GM15510 (cell line): ENCODE data around the gene FBLN2.

Experiments
- POLR2A ChIP-seq: IDR thresholded peaks from 3 replicates; pipeline ENCODE4 v1.6.1; 2011; ENCODE audit warnings: borderline replicate concordance; ENCODE audit not compliant: insufficient read length; ENCODE audit errors: extremely low read depth

FBLN2 gene

DNA sequence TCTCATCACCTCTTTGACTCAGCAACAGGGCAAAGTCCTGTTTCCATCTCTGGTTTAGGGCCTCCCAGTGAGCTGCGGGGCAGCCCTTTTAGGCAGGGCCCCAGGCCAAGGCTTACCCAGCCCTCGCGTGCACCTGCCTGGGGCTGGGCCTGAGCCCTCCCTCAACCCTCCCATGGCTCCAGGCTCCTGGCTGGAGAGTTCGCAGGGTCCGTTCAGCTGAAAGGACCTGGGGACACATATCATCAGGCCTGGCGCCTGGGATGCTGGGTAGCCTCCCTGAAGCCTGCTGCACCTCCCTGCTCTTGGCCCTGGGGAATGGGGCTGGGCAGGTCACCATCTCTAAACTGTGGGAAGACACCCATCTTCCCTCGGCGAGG, 39.1 kb upstream of the FBLN2 start:
- TF ChIP-seq POLR2A, result no peak

DNA sequence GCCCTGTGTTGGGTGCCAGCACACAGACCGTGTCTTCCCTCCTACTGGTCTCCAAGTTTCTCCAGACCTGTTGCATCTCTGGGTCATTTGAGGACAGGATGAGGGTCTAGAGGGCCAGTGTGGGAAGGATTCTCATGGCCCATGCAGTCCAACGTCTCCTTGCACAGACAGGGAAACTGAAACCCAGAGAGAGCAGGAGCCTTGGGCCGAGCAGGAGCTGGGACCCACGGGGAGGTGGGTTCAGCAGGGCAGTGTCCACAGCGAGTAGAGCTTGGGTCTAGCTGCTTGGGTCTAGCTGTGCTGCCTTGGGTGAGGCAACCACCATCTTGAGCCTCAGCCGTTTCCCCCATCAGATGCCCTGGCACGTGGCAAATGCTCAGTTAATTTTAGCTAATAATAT, 36.5 kb upstream of the FBLN2 start:
- no peak for TF ChIP-seq POLR2A

DNA sequence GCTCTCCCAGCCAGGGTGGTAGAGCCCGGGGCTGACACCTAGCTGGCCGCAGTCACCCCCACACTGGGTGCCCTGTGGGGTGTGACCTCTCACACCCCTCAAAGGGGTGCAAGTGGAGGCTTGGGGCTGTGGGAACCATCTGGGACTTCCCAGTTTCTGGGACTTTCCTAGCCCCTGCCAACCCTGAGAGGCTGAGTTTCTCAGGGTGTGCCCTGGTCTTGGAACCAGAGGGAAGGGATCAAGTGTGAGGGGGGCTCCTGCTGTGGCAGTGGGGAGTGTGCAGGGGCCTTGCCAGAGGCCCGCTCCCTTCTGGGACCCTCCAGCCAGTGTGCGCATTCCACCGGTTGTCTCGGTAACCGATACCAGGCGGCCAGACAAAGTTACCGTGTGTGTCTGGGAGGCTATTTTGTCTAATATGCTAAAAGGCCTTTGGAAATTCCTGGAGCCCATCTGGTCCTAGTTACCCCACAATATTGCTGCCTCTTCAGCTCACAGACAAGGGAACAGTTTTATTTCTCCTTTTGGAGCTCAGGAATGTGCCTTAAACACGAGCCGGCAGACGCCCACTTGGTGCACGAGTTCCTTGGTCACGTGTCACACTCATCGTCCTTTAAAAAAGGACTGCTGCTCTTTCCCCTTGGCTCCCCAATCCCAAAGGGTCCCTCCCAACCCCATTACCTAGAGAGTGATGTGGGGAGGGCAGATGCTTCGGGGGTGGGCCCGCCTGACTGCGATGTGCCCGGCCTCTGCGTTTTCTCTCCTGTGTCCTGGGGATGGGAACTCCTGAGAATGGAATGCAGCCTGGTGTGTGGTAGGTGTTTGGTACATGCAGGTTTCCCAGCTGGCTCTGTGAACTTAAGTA, 35.6 kb upstream of the FBLN2 start:
- TF ChIP-seq POLR2A, result no peak

DNA sequence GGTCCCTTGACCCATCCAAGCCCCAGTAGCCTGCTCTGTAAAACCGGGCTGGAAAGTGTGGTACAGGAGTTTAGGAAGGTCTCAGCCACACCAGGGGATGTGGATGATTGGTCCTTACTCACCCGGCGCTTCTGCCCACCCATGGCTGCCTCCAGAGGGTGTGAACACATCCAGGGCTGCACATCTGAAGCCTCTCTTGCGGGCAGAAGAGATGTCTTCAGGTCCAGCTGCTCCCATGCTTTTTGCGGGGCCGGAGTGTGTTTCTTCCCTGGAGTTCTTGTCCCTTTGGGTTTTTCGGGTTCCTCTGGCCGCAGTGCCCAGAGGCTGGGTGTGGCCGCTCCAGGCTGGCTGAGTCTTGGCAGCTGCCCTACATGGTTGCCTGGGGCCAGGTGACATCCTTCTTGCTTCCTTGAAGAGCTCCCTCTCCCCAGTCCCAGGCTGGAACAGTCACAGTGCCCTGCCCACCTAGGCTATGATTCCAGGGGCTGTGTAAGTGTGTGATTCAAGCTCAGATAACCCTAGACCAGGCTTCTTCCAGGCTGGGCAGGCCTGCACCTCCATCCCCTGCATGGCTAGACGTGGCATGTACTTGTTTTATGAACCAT, 34.9 kb upstream of the FBLN2 start:
- no peak for TF ChIP-seq POLR2A

DNA sequence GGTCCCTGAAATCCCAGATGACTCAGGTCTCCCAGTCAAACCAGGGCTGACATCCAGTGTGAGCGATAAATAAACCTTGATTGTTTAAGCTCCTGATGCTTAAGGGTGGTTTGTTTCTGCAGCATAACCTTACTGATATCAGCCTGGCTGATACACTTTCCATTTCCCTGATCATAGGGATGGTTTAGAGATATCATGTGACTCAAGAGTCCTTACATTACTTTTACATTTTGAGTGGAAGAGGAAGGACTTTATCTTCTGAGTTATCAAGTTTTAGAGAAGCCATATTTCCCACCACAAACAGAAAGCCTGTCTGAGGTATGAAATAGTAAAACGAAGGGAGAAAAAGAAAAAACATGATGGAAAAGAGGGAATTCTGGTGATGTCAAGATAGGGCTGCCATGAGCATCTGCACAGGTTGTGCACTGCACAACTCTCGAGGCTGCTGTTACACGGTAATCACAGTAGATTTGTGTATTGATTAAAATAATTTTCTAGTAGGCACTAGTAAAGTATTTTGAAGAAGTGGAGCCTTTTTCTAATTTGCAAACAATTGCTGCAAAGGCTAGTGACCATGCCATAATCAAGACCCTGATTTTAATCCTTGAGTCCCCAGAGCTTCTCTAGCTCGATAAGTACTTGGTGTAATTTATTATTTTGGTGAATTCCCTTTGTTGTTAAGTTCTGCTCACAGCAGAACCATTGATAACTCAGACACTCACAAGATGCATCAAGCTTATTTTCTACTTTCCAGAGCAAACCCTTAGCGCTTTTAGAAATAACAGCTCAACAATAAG, 34.1 kb upstream of the FBLN2 start:
- TF ChIP-seq POLR2A, result no peak

DNA sequence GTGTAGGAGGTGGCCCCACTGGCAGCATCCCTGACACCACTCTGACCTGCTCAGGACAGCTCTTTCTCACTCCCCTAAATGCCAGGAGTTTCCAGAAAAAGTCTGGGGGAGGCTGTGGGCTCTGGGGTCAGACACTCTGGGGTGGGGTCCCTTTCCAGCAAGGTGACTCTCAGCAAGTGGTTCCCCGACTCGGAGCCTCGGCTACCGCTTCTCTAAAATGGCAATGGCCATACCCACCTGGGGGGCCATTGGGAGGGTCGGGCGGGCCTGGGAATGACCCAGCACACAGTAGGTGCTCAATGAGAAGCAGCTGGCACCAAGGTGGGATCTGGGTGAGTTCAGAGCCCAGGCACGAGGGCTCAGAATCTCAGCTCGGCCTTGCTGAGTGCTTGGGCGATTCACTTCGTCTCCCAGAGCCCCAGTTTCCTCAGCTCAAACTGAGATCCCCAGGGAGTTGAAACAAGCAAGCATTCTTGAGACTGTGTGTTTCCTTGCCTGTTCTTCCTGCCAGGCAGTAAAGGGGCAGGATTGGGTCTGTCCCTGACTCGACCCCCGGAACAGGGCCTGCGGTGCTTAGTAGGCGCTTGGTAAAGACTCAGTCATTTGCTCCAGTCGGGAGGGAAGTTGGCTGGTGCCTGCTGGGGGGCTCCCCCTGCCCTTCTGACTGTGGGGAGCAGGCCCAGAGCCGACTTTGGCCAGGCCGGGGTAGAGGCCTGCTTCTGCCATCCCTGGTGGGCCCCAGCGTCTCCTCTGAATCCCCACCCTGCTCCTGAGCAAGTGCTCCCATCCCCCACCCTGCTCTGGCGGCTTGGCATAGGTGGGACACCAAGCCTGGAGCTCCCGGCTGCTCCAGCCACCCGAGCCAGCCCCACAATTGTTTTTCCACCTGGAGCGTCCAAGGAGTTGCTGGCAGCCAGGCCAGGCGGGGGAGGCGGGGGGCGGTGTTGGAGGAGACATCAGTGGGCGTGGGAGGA, 32.9 kb upstream of the FBLN2 start:
- TF ChIP-seq POLR2A, result no peak

DNA sequence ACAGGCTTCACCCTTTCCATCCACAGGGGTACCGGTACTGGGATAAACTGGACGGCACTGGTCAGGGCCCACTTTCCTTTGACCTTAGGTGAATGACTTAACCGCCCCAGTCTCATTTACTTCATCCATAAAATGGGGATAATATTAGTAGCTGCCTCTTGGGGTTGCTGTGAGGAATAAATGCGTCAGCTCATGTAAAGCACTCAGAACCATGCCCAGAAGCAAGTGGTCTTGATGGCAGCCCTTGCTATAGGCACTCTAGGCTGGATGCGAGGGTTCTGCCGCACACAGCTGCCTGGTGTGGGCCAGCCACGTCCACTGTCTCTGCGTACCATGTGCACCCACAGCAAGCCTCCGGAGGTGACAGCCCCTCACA, 32.2 kb upstream of the FBLN2 start:
- no peak for TF ChIP-seq POLR2A

DNA sequence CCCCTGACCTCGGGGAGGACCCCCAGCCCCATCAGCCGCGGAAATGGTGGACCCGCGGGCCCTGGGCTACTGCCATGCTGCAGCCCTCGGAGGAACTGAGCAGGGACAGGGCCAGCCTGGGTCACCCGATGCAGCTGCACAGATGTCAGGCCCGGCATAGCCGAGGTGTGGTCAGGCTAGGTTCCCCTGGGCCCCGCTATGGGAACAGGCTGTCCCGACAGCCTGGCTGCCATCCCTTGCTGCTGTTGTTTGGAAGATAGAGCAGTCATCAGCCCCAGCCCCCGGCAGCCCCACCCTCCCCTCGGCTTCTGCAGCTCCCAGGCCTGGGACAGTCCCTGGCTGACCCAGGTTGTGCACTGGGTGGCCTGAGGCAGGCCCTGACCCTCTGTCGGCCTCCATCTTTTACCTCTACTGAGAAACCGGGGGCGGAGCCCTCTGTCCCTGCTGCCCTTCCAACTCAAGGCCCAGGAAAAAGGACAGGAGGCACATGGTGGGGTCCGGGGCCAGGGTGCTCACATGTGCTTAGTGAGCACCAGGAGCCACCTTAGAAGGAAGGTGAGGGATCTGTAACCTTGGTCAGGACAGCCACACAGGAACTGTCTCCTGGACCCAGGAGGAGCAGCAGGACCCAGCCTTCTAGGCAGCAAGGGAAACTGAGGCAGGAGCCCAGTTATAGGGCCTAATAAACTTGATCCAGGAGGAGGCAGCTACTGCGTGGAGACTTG, 31.5 kb upstream of the FBLN2 start:
- TF ChIP-seq POLR2A, result no peak

DNA sequence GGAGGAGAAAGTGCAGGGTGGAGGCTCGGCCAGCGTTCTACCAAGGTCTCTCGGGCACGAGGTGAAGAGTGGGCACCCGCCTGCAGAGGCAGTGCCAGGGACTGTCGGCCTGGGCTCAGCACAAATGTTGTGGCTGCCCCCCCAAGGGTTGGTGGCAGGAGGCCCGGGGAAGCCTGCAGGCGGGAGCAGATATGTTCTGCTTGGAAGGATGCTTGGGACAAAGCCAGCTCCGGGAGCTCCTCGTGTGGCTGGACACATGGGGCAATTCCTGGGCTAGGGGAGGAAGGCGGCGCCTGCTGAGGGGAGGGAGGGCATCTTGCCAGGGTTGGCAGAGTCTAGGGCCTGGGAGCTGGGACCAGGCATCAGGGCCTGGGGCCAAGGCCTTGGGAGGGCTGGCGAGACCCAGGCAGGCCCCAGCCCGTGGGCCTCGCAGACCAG, 30.4 kb upstream of the FBLN2 start:
- no peak for TF ChIP-seq POLR2A

DNA sequence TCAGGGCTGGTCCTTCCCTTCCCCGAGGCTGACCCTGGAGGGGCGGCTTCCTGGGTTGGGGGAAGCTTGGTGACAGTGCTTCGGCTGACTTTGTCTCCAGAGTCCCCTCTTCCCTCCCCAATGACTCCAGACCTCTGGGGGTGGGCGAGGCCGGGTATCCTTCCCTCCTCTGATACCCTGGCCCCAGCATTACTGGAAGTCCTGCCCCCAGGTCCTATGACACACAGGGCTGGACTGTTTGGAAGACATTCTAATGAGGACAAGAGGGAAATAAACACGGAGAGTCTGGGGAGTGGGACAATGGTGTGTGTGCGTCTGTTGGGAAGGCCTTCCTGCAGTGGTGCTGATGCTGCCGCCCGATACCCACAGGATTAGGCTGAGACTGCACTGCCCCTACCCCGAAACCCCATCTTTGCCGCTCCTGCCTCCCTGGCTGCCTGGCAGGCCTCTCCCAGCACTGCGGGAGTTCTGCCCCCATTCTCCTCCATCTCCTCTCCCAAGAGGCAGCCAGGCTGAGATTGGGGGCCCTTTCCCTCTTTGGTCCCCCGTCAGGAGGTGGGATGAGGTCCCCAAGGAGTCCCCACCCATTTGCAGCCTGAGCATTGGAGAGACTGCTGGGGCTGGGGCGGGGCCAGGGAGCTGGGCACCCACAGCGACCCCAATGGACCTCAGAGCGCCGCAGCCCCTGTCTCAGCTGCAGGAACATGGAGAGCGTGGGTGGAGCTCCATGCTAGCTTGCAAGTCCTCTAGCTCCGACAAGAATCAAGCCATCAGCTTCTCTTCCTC, 29.7 kb upstream of the FBLN2 start:
- TF ChIP-seq POLR2A, result no peak

DNA sequence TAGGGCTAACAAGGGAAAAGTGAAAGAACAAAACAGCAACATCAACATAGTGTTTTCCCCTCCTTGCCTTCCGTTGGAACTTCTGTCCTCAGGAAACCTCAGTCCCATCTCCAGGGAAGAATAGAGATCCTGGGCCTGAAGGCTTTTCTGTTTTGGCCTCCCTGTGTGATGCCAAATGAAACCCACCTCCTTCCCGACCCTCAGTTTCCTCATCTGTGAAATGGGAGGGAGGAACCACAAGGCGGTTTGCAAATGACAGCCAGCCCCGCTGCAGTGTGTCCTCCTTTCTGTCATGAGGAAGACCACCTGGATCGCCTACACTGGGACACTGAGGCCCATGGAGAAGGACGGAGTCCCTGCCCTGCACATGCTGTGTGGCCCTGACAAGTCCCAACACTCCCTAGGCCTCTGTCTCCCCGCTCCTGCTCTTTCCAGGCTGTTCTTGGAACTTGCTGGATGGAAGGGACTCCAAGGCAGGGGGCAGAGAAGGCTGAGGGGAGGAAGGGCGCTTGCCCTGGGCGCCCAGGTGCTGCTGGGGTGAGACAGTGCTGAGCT, 28.5 kb upstream of the FBLN2 start:
- TF ChIP-seq POLR2A, result no peak

DNA sequence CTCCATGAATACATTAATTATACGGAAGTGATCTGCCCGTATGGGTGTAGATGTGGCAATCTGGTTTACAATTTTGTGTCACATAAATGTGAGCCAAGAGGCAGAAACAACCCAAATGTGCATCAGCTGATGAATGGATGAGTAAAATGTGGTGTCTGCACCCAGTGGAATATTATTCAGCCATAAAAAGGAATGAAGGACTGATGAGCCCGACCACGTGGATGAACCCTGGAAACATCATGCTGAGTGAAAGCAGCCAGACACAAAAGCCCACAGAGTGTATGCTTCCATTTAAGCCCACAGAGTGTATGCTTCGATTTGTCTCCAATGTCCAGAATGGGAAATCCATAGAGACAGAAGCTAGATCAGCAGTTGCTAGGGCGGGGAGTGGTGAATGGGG, 27.6 kb upstream of the FBLN2 start:
- no peak for TF ChIP-seq POLR2A

DNA sequence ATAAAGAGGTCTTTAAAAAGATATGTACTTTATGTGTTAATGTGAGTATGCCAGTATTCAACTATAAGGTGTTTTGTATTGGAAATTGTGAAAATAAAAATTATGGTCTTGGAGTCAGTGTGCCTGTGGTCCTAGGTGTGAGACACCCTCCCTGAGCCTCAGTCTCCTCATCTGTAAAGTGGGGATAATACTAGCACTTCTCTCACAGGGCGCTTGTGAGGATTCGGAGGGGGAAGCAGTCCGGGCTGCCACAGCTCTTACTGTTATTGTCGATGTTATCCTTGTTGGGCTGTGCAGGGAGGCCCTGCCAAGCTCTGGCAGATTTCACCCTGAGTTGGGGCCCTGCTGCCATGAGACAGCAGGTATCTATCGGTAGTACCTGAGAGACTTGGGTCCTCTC, 26.7 kb upstream of the FBLN2 start:
- no peak for TF ChIP-seq POLR2A

DNA sequence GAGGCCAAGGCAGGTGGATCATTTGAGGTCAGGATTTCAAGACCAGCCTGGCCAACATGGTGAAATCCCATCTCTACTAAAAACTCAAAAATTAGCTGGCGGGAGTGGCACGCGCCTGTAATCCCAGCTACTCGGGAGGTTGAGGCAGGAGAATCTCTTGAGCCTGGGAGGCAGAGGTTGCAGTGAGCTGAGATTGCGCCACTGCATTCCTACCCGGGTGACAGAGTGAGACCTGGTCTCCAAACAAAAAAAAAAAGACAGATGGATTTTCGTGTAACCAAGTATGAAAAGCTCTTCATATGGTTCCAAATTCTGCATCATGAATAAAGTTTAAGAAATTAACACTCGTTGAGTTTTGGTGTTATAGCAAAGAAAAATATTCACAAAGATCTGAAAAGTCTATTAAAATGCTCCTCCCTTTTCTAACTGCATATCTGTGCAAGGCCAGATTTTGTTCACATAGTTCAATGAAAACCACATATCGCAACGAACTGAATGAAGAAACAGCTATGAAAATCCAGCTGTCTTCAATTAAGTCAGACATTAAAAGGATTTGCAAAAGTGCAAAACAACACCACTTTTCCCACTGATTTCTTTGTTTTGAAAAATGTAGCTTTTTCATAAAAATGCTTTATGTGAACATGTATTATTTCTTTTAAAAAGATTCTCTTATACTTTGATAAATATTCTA, 23.8 kb upstream of the FBLN2 start:
- no peak for TF ChIP-seq POLR2A
